ENCODE measurements around the gene ELMOD1.

ELMOD1 gene

DNA sequence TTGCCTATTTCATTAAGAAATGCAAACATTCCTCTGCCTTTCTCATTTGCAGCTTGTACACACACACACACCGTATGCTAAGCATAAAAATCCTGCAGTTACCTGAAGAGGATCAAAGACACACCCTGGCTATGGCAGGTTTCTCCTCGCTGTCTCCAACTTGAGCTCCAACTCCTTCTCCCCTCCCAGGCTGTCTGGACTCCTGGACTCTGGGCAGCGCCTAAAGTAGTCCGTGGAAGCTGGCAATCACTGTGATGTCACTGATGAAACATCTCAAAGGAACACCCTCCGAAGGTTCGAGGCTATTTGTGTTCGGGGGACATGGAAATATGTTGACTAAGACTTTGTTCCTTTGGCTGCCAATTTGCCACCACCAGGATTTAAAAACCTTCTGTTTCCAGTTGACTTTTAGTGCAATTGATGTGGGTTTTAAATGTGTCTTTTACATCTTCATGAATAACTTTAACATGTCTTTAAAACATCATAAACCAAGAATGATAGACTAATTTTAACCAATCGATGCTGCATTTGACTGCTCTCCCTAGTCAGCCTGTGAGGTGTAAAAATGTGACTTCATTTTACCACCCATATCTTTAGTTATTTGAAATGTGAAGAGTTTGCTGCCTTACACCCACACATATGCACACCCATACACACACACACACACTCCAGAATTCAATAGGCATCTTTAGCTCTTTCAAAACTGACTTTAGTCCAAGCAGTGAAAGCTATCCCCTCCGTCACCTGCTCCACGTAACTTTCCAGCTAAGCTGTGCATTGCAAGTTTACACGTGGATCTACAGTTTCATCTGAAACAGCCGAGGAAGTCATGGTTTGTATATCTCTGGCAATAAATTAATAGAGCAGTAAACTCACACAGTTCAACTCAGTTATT, 121.2 kb downstream of the ELMOD1 start, which contains the start of gene SLN:
Gene SLN (minus strand): TSS at position 196 of the 895 bp plus-strand sequence.
- peaks cover 3% of the 10 kb centered on the region for H3K27me3 ChIP-seq (ENCODE audit: control insufficient read depth, insufficient read depth, low read length)
- H3K4me1 ChIP-seq (ENCODE audit: control insufficient read depth, insufficient read depth, low read length), result peaks cover 6% of the 10 kb centered on the region
- no peaks in the 10 kb centered on the region for H3K9me3 ChIP-seq (ENCODE audit: control insufficient read depth, insufficient read depth, low read length)
- no peak within 1 kb of the TSS for H3K4me3 ChIP-seq (ENCODE audit: low read depth, low read length)
- H3K9ac ChIP-seq (ENCODE audit: low read depth, low read length), result no peak within 1 kb of the TSS
- no peaks in the 10 kb centered on the region for H3K36me3 ChIP-seq (ENCODE audit: control insufficient read depth, insufficient read depth, low read length)

DNA sequence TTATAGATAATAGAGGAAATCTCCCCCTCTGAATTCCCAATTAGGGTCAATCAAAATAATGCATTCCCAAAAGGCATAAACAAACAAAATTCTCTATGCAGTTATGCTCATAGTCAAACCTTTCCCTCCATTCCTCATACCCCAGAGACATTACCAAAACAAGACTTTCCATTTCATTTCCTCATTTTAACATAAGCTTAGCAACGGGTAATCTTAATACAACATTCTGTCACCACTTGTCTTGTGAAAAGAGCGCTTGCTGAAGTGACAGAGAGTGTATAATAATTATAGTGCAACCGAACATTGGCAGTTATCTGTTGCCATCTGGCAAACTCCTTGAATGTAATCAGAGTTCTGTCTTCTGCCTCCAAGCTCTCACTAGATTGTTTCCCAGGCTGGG, 122.1 kb downstream of the ELMOD1 start:
- no peaks in the 10 kb centered on the region for H3K4me1 ChIP-seq (ENCODE audit: control insufficient read depth, insufficient read depth, low read length)
- H3K9ac ChIP-seq (ENCODE audit: low read depth, low read length), result no peak overlapping the region
- no peaks in the 10 kb centered on the region for H3K27me3 ChIP-seq (ENCODE audit: control insufficient read depth, insufficient read depth, low read length)
- H3K9me3 ChIP-seq (ENCODE audit: control insufficient read depth, insufficient read depth, low read length), result no peaks in the 10 kb centered on the region
- H3K36me3 ChIP-seq (ENCODE audit: control insufficient read depth, insufficient read depth, low read length), result no peaks in the 10 kb centered on the region
- no peak overlapping the region for H3K4me3 ChIP-seq (ENCODE audit: low read depth, low read length)

Measured in iPS-15b (cell line).